ENCODE data around the gene CBX8.

Gene CBX8

DNA sequence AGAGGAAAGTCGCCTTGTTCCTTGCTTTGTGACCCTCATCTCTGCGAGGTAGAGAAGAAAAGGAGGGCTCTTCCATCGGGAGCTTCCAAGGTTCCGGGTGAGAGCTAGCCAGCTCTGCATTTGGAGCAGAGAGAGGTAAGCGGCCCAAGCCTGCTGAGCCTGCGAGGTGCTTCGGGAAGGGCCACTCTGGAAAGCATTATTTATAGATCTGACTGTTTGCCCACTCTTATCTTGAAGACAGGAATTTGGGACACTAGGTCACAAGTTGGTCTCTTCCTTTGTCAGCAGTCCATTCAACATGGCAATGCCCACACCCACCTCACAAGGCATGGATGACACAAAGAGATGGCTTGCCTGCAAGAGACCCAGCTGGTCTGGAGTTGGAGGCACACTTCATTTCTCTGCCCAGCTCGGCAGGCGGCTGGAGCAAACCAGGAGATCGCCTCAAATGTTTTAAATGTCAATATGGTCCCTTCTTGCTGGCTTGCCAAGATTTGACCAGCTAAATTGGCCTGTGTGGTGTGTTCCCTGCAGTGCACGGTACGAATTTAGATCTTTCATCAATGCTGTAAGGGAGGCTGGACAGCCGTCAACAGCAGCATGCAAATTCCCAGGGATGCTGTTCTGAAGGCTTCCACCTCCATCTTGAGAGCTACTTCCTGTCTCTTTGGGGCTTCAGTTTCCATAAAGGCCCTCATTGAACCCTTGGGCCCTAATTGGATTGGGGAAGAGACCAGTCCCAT is 22.8 kb upstream of the CBX8 start:
- DNase-seq (ENCODE audit: low read depth), result no peak

- DNase-seq (ENCODE audit: low read depth), result no peak
Observed at GRCh38 chr17:79819085-79819484, 22.2 kb upstream of the CBX8 start.

GRCh38 chr17:79818026-79818758 is 21.3 kb upstream of the CBX8 start:
- DNase-seq (ENCODE audit: low read depth), result no peak

- DNase-seq (ENCODE audit: low read depth), result no peak
Observed at GRCh38 chr17:79815836-79816461, 19.1 kb upstream of the CBX8 start.

- DNase-seq (ENCODE audit: low read depth), result no peak
Observed at GRCh38 chr17:79814974-79815835, 18.3 kb upstream of the CBX8 start.

GRCh38 chr17:79814127-79814973 is 17.5 kb upstream of the CBX8 start:
- DNase-seq (ENCODE audit: low read depth), result no peak

- no peak for DNase-seq (ENCODE audit: low read depth)
Observed at GRCh38 chr17:79813297-79814126, 16.6 kb upstream of the CBX8 start.

DNA sequence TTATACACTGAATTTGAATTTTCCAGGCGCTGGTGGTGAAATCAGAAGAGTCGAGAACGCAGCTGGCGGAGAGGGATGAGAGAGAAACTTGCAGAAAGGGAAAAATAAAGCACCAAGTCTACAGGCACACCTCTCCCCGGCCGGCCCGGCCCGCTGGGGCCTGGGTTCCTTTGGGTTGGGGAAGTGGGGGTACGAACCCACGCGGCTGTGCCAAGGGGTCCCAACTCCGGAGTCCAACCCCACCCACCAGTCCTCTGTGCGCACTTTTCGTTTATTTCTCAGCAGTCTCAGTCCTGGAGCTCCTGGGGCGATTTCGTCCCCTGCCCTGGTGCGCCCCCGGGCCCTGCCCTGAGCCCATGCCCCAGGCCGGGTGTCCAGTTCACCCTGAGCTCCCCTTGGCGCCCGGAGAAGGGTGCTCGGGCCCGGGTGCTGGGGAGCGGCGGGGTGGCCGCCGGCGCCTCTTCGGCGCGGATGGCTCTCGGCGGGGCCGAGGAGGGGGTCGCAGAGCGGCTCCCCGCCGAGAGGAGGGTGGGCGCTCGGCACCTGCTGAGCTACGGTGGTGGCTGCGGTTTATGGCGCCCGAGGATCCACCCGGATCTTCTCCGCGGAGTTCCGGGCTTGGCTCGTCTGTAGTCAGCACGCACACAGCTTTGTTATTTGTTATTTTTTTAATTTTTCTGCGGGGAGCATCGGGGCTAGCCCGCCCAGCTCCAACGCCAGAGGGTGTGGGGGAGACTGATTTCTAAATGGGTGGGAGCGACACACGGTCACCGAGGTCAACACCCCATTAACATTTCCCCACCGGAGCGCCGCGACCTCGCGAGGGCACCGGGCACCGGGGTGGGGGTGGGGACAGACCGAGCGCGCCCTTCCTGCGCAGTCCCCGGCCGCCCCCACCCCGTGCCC is 15.7 kb upstream of the CBX8 start:
- DNase-seq (ENCODE audit: low read depth), result no peak

DNA sequence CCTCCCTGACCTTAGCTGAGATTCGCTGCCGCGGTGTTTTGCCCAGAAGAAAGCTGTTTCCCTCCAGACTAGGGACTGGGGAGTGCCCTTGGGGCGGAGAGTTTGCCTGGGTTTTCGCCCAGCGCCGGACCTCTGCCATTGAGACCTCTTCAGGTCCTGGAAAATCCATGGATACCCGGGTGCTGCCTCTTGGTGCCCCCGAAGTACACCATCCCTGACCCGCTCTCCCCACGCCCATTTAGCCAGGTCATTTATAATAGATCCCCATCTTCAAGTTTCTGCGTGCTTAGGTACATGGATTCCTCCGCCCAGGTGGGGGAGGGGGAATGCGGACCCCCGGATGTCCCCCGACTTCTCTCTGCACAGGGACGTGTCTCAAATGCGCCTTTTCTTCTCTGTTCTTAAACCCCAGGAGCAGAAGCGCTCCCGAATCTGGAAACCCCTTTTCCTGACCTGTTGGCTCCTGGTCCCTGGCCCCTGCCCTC is 15.0 kb upstream of the CBX8 start:
- no peak for DNase-seq (ENCODE audit: low read depth)

- no peak for DNase-seq (ENCODE audit: low read depth)
Observed at GRCh38 chr17:79811011-79811867, 14.4 kb upstream of the CBX8 start.

DNA sequence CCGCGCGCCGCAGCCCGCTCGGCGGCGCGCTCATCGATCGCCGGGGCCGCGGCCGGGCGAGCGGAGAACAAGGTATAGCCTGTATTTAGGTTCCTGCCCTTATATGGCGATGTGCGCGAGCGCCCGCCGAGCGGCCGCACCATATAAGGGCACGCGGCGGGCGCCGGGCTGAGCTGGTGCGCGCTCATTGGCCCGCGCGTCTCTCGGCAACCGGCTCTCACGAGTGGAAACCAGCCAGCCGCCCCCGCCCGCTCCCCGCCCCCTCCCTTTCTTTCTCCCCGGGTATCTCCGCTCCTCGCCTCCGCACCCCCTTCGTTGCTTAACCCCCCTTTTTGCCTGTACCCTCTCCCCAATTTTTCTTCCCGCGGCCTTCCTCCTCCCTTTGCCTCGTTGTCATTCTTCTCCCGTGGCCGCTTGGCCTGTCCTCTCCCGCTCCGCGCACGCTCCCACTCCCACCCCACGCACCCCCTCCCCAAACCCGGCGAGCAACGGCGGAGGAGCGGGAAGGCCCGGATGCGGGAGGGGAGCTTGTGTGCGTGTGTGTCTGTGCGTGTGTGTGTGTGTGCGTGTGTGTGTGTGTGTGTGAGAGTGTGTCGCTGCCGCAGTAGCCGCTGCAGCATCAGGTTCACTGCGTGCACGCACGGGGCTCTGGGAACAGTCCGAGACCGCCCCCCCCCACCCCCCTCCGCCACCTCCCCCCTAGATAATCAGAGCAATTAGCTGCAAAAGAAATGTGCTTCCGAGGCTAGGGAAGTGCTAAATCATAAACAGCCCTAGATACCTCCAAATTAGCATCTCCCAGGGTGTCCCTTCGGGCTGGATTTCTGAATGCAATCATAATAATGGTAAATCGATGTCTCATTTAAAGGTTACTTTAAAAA is 13.5 kb upstream of the CBX8 start:
- peak; percentile 54 for DNase-seq (ENCODE audit: low read depth)

GRCh38 chr17:79809530-79810129 is 12.8 kb upstream of the CBX8 start:
- no peak for DNase-seq (ENCODE audit: low read depth)

- no peak for DNase-seq (ENCODE audit: low read depth)
Observed at GRCh38 chr17:79808763-79809529, 12.1 kb upstream of the CBX8 start.

- DNase-seq (ENCODE audit: low read depth), result no peak
Observed at GRCh38 chr17:79806863-79807720, 10.2 kb upstream of the CBX8 start.

- DNase-seq (ENCODE audit: low read depth), result no peak
Observed at GRCh38 chr17:79806446-79806760, 9.5 kb upstream of the CBX8 start.

Data from activated gamma-delta T cell treated with anti-CD3 and anti-CD28 coated beads, Interleukin-2, amount 50 U/mL, for 16 hours (primary cell).